GM19438 (cell line): ENCODE results near the gene IRF2.

Experiments used
- ATAC-seq: cut with Tn5 transposase; IDR thresholded peaks from one replicate; pipeline ENCODE4 v1.9.1; 2021; ENCODE audit warnings: low read depth; ENCODE audit not compliant: unreplicated experiment

Gene IRF2

GRCh38 chr4:184474263-184475095, at the start of gene IRF2:
Gene IRF2 (minus strand): TSS chr4:184474550. CDS start chr4:184429064, 45,486 bp downstream.
- ATAC-seq = peak; percentile 55

DNA sequence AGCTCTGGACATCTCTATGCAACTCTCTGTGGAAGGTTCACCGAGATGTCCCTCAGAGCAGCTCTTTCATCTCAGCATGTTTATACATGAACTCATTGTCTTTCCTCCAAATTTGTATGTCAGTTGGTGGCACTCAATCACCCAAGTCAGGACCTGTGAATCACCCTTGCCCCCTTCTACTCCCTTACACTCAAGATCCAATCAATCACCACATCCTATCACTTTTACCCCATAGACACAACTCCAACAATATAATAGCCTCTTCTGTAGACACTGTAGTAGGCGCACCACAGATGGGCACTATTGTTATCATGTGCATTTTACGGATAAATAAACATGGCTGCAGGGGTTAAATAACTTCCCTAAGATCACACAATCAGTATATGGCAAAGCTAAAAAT, 41.3 kb upstream of the IRF2 start:
- ATAC-seq = no peak

- peak; percentile 94 for ATAC-seq
These were observed 40.0 kb upstream of the IRF2 start for GRCh38 chr4:184514121-184514988.

GRCh38 chr4:184513802-184514120, 39.4 kb upstream of the IRF2 start:
- no peak for ATAC-seq

DNA sequence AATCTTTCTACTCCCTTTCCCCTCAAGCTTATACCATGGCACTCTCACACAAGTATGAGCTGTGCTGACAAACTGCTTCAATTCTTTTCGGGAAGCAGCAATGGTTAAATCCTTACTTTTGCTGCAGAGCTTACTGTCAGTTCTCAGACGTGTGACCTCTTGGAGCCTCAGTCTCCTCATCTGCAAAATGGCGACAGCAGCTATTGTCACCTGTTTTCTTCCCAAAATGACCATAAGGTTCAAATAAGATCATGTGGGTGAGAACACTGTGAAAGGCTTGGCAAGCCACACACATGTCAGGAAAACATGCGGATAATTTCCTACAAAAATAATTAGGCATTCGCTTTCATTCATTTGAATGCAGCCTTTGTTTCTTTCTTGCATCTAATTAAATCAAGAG, 36.8 kb upstream of the IRF2 start:
- no peak for ATAC-seq

DNA sequence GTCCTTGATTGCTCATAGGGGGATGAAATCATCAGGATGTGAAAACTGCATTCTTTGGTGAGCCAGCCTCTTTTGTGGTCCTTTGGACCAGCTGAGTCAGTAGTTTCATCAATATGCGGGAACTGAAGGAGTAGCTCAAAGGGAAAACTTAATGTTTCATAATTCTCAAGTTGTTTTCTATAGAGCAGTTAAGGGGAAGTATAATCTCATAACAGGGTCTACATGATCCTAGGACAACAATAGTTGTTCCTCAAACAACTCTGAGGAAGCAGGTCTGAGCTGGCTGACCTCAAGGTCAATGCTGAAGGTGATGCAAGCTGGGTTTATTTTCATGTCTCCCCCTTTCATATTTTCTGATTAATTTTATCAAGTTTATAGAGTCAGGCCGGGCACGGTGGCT, 36.1 kb upstream of the IRF2 start:
- no peak for ATAC-seq

- peak; percentile 89 for ATAC-seq
These were observed 32.3 kb upstream of the IRF2 start for GRCh38 chr4:184506527-184507121.

- ATAC-seq = no peak
These were observed 30.0 kb upstream of the IRF2 start for GRCh38 chr4:184504385-184504784.

- ATAC-seq = no peak
These were observed 29.5 kb upstream of the IRF2 start for GRCh38 chr4:184503869-184504300.

- no peak for ATAC-seq
These were observed 26.6 kb upstream of the IRF2 start for GRCh38 chr4:184500748-184501589.

DNA sequence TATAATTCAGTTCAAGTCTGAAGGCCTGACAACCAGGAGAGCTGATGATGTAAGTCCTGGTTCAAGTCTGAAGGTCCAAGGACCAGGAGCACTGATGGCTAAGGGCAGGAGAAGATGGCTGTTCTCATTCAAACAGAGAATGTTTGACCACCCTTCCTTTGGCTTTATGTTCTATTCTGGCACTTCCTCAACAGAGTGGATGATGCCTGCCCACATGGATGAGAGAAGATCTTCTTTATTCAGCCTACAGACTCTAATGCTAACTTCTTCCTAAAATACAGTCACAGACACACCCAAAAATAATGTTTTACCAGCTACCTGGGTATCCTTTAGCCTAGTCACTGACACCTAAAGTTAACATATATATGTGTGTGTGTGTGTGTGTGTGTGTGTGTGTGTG, 25.6 kb upstream of the IRF2 start:
- ATAC-seq = no peak

GRCh38 chr4:184498598-184498997, 24.2 kb upstream of the IRF2 start:
- no peak for ATAC-seq

DNA sequence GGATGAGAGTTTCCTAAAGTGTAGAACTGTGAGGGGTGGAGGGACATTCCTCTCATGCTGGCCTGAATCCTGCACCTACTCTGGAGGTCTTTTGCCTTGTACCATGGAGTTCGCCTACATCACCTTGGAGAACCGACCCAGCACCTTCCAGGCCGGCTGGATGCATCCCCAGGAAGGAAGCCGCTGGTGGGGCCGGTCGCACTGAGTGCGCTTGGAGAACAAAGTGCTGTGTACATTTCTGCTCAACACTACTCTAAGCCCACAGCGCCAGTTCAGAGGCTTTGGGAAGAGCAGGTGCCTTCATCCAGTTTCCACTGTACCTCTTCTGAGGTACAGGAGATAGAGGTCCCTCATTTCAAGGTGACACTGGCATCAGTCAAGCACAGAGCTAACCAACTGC, 15.4 kb upstream of the IRF2 start:
- no peak for ATAC-seq

DNA sequence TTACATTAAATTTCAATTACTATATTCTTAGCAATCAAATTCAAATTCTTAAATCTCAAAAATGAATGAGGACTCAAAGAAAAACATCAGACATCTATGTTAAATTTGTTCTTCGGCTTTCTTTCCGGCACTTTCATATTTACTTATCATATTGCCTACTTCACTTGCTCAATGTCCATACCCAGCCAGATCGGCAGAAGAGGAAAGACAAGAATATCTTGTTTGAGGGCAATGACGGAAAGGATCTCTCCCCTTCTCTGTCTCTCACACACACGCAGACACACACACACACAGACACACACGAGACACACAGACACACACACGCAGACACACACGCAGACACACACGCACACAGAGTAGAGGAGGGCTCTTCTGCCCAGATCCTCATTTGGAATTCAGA, 13.2 kb upstream of the IRF2 start:
- ATAC-seq = no peak

DNA sequence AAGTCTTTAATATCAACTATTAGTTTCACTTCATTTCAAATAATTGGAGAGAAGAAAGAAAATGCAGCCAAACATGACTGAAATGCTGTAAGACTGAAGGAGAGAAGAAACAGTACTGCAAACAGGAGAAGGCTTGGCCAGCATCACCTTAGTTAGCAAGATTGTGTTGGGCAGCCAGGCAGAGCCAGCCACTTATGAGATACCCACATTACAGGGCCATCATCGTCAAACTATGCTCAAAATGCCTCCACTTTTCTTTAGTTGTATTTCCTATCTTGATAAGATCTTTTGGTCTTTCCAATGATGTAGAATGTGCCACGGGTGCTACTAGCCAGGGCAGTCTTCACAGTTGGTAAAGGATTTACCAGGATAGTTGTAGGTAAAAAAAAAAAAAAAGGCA, 10.9 kb upstream of the IRF2 start:
- ATAC-seq = no peak

- no peak for ATAC-seq
These were observed 7.2 kb upstream of the IRF2 start for GRCh38 chr4:184481544-184481943.

GRCh38 chr4:184479516-184479950, 5.2 kb upstream of the IRF2 start:
- ATAC-seq = no peak

- no peak for ATAC-seq
These were observed 3.0 kb upstream of the IRF2 start for GRCh38 chr4:184477201-184477999.

GRCh38 chr4:184476695-184477094, 2.3 kb upstream of the IRF2 start:
- ATAC-seq = no peak

- ATAC-seq = no peak
These were observed 1.1 kb upstream of the IRF2 start for GRCh38 chr4:184475498-184475897.
